Astrocyte (in vitro differentiated cells and primary cell): Measurements from ENCODE around the gene TRPM7. TPM values are rescaled to one million over a fixed set of nuclear protein-coding genes. Genes with fewer than 3 reads are reported as not detected.

Experiments
- DNase-seq: peaks from one replicate; pipeline ENCODE4 v3.0.0-alpha.2; 2010; ENCODE audit warnings: low read depth
- FAIRE-seq: peaks from 2 replicates; lab custom pipeline; 2011; peaks lifted over from hg19 to GRCh38; lab: Jason Lieb, UNC
- H2AFZ ChIP-seq: 2 replicates; pipeline ENCODE4 v1.6.0; 2012; ENCODE audit warnings: low read depth, low read length, inconsistent platforms
- H3K27ac ChIP-seq: 2 replicates; pipeline ENCODE4 v1.5.1; 2011; ENCODE audit warnings: low read depth, low read length, inconsistent platforms
- H3K27me3 ChIP-seq: 2 replicates; pipeline ENCODE4 v1.6.0; 2011; ENCODE audit warnings: low read length, inconsistent platforms; ENCODE audit not compliant: insufficient read depth
- H3K36me3 ChIP-seq: 2 replicates; pipeline ENCODE4 v1.5.1; 2011; ENCODE audit warnings: low read length, inconsistent platforms; ENCODE audit not compliant: insufficient read depth
- H3K4me1 ChIP-seq: 2 replicates; pipeline ENCODE4 v1.5.1; 2011; ENCODE audit warnings: low read length, inconsistent platforms; ENCODE audit not compliant: insufficient read depth
- H3K4me2 ChIP-seq: 2 replicates; pipeline ENCODE4 v1.6.0; 2012; ENCODE audit warnings: low read length, inconsistent platforms
- H3K4me3 ChIP-seq: 2 replicates; pipeline ENCODE4 v1.5.1; 2011; ENCODE audit warnings: low read depth, mild to moderate bottlenecking, low read length, inconsistent platforms; ENCODE audit not compliant: insufficient read depth
- H3K79me2 ChIP-seq: 2 replicates; pipeline ENCODE4 v1.6.0; 2012; ENCODE audit warnings: mild to moderate bottlenecking, low read length, inconsistent platforms; ENCODE audit not compliant: insufficient read depth
- H3K9ac ChIP-seq: 2 replicates; pipeline ENCODE4 v1.6.0; 2012; ENCODE audit warnings: mild to moderate bottlenecking, low read length, inconsistent platforms
- H3K9me3 ChIP-seq: 2 replicates; pipeline ENCODE4 v1.5.1; 2012; ENCODE audit warnings: low read depth, mild to moderate bottlenecking, low read length, inconsistent platforms; ENCODE audit not compliant: insufficient read depth
- H4K20me1 ChIP-seq: 2 replicates; pipeline ENCODE4 v1.6.0; 2012; ENCODE audit warnings: low read length, inconsistent platforms; ENCODE audit not compliant: insufficient read depth
- H3K27ac Mint-ChIP-seq: one replicate; pipeline ENCODE4 v1.8.0; 2021; ENCODE audit warnings: mild to moderate bottlenecking, mixed read lengths; ENCODE audit not compliant: unreplicated experiment
- H3K27me3 Mint-ChIP-seq: one replicate; pipeline ENCODE4 v1.8.0; 2021; ENCODE audit warnings: low read depth, mixed read lengths; ENCODE audit not compliant: unreplicated experiment
- H3K36me3 Mint-ChIP-seq: one replicate; pipeline ENCODE4 v1.8.0; 2021; ENCODE audit warnings: low read depth, mixed read lengths; ENCODE audit not compliant: unreplicated experiment
- H3K4me1 Mint-ChIP-seq: one replicate; pipeline ENCODE4 v1.8.0; 2021; ENCODE audit warnings: low read depth, mixed read lengths; ENCODE audit not compliant: unreplicated experiment
- H3K4me3 Mint-ChIP-seq: one replicate; pipeline ENCODE4 v1.8.0; 2021; ENCODE audit warnings: mild to moderate bottlenecking, moderate library complexity, mixed read lengths; ENCODE audit not compliant: unreplicated experiment
- H3K9me3 Mint-ChIP-seq: one replicate; pipeline ENCODE4 v1.8.0; 2021; ENCODE audit warnings: mild to moderate bottlenecking, mixed read lengths; ENCODE audit not compliant: unreplicated experiment
- CTCF ChIP-seq: IDR thresholded peaks from 2 replicates; pipeline ENCODE4 v1.5.1; 2011; ENCODE audit warnings: low read depth, mild to moderate bottlenecking, inconsistent platforms, low read length, moderate library complexity; ENCODE audit not compliant: insufficient read depth
- EZH2 ChIP-seq: IDR thresholded peaks from 2 replicates; pipeline ENCODE4 v1.6.1; 2012; ENCODE audit warnings: mild to moderate bottlenecking, low read length, inconsistent platforms; ENCODE audit not compliant: insufficient read depth
- total RNA-seq: library from RNA; stranded (reverse); gene quantifications from 2 replicates; pipeline ENCODE4 v1.2.1, GENCODE V29; 2021

Gene TRPM7
- total RNA-seq, 1 donor from 2014 or later, result 27.8 TPM

GRCh38 chr15:50685191-50685975 lies 1.2 kb downstream of the TRPM7 start:
- H3K27ac ChIP-seq, result peak overlapping the region; percentile 90
- peak overlapping the region; percentile 95 for H3K4me2 ChIP-seq
- peak overlapping the region; percentile 95 for H3K9ac ChIP-seq
- H3K27ac Mint-ChIP-seq, result peak overlapping the region; percentile 62
- peaks cover 12% of the 10 kb centered on the region for H3K4me1 ChIP-seq
- no peak for TF ChIP-seq EZH2
- no peak for TF ChIP-seq CTCF
- H3K4me3 Mint-ChIP-seq, result peak overlapping the region; percentile 99
- no peak overlapping the region for H2AFZ ChIP-seq
- H3K79me2 ChIP-seq, result peaks cover 59% of the 10 kb centered on the region
- no peaks in the 10 kb centered on the region for H3K27me3 Mint-ChIP-seq
- DNase-seq (no peak), FAIRE-seq (no peak)
- peaks cover 50% of the 10 kb centered on the region for H4K20me1 ChIP-seq
- H3K36me3 Mint-ChIP-seq, result peaks cover 2% of the 10 kb centered on the region
- H3K9me3 ChIP-seq, result no peaks in the 10 kb centered on the region
- peak overlapping the region; percentile 94 for H3K4me3 ChIP-seq
- peaks cover 2% of the 10 kb centered on the region for H3K36me3 ChIP-seq
- no peaks in the 10 kb centered on the region for H3K9me3 Mint-ChIP-seq
- peaks cover 13% of the 10 kb centered on the region for H3K4me1 Mint-ChIP-seq
- H3K27me3 ChIP-seq, result no peaks in the 10 kb centered on the region

- Histone ChIP-seq H3K9ac (no peak overlapping the region), H3K4me2 (no peak overlapping the region), H3K27ac (no peak overlapping the region), H4K20me1 (peaks cover 68% of the 10 kb centered on the region), H3K36me3 (peaks cover 2% of the 10 kb centered on the region), H3K4me1 (peaks cover 6% of the 10 kb centered on the region), H3K79me2 (peaks cover 95% of the 10 kb centered on the region), H3K27me3 (no peaks in the 10 kb centered on the region), H2AFZ (no peak overlapping the region), H3K9me3 (no peaks in the 10 kb centered on the region), H3K4me3 (no peak overlapping the region)
- Mint-ChIP-seq H3K4me1 (peaks cover 17% of the 10 kb centered on the region), H3K36me3 (peaks cover 2% of the 10 kb centered on the region), H3K4me3 (no peak overlapping the region), H3K27ac (no peak overlapping the region), H3K27me3 (no peaks in the 10 kb centered on the region), H3K9me3 (no peaks in the 10 kb centered on the region)
- DNase-seq, result no peak
- no peak for TF ChIP-seq CTCF
- no peak for TF ChIP-seq EZH2
- no peak for FAIRE-seq
Measured at GRCh38 chr15:50681467-50681866, 5.1 kb downstream of the TRPM7 start.
